ENCODE measurements around the gene HGFAC.

HGFAC gene

DNA sequence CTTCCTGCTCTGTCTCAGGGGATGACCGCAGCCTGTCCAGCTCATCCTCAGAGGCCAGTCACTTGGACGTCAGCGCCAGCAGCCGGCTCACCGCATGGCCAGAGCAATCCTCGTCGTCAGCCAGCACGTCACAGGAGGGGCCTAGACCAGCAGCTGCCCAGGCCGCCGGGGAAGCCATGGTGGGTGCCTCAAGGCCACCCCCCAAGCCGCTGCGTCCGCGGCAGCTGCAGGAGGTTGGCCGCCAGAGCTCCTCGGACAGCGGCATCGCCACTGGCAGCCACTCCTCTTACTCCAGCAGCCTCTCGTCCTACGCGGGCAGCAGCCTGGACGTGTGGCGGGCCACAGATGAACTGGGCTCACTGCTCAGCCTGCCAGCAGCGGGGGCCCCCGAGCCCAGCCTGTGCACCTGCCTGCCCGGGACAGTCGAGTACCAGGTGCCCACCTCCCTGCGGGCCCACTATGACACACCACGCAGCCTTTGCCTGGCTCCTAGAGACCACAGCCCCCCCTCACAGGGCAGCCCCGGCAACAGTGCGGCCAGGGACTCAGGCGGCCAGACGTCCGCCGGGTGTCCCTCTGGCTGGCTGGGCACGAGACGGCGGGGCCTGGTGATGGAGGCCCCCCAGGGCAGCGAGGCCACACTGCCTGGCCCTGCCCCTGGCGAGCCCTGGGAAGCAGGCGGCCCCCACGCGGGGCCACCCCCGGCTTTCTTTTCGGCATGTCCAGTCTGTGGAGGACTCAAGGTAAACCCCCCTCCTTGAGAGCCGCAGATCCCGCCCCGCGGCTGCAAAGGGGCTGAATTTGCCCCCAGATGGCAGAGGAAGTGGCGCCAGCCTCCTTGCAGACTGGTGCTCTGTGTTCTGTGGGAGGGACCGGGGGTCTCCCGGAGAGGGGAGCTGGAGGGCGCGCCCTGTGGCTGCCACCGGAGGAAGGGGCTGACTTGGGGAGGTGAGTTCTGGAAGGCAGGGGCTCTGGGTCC, 51.3 kb downstream of the HGFAC start:
- FAIRE-seq, result no peak

DNA sequence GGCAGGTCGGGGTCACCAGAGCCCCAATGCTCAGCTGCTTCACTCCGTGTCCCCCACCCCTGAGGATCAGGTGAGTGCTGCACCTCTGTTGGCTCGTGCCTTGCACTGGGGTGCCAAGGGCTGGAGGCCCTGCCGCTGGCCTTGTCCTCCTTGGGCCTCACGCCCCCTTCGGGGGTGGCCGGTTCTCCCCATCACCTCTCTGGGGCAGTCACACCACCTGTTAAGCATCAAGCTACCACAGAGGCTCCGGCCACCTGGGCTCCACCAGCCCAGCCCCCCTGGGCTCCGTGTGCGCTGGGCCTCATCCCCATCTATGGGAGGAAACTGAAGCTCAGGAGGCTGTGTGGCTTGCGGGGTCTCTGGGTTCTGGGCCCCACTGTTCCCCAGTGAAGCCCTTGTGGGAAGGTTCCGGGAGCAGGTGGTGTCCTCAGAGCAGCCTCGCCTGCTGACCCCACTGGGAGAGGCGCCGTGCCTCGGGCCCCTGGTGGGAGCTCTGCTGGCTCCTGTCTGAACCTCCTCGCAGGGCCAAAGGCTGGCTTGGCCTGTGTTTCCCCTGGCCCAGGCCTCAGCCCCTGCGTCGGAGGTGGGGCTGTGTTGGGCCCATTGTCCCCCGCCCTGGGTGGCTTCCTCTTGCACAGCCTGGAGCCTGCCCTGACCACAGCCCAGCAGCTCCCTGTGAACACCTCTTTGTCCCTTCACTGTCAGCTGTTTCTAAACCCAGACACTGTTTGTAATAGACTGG, 52.1 kb downstream of the HGFAC start:
- no peak for FAIRE-seq

DNA sequence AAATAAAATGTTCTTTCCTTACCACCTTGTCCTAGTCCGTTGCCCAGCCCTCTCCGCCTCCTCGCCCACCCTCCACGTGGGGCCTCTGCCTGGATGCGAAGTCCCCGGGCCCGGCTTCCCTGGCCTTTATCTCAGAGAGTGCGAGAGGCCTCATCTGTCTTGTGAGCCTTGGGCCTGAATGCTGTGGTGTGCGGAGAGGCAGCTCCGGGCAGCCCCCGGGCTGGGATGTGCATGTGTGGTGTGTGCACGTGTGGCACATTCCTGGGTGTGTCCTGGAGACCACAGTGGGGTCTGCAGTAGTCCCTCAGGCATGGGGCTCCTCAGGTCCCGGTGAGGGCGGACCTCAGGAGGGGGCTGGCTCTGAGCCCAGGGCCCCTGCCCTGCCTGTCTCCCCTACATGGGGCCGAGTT, 52.7 kb downstream of the HGFAC start:
- FAIRE-seq, result no peak

DNA sequence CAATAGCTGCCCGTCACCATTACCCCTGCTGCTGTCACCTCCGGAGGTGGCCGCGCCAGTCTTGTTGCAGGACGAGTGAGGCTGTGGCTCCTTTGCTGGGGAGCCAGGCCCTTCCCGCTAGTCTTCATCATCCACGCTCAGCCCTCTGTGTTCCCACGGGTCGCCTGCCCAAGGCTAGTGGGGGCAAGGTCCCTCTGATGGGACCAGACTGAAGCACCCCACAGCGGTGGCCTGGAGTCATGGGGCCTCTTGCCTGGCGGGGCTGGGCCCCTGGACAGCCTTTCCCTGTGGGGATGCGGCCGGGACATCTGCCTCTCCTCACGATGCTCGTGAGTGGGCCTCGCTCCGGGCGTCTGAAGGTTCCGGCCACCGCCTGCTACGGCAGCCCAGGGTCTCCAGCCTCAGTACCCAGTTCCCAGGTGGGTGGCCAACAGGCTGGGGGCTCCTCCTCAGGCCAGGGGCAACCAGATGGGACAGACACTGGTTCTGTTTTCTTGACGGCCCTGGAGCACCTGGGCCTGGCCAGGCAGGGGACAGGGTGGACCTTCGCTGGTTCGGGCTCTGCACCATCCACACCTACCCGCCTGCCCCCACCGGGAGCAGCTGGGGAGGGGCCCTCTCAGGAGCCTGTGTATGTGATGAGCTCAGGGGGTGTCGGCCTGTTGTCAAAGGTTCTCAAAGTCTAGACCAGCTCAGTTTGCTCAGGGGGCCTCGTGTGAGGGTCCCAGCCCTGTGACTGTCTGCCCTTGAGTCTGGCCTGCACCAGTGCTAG, 53.6 kb downstream of the HGFAC start:
- FAIRE-seq, result no peak

DNA sequence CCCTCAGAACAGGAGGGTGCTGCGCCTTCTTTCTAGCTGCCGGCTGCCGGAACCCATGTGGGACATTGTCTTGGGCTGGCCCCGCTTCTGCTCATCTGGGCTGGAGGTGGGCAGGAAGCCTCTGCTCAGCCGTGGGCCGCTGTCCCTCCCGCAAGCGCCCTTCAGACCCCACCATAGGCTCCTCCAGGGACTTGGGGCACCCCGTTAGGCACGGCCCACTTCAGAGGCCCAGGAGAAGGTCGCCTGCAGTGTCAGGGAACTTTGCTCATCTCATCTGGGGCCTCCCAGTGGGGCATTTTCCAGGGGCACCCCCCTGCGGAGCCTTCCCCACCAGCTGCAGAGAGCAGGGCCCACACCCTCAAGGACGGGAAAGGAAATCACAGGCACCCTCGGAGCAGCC, 54.3 kb downstream of the HGFAC start:
- no peak for FAIRE-seq

DNA sequence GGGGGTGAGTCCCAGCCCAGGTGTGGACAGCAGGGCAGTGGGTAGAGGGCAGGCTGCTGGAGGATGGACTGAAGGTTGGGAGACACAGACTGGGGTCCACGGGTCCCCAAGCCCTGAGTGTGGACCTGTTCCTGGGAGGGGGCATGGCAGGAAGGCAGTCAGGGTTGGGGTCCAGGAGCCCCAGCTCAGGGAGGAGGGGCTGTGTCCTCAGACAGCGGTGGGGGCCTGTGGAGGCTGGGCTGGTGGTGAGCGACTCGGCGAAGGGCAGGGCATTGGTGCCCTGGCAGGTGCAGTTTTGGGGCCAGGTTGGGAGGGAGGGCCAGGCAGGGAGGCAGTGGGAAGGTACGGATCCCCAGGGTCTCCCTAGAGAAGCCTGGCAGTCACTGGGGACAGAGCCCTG, 55.3 kb downstream of the HGFAC start:
- FAIRE-seq, result no peak

DNA sequence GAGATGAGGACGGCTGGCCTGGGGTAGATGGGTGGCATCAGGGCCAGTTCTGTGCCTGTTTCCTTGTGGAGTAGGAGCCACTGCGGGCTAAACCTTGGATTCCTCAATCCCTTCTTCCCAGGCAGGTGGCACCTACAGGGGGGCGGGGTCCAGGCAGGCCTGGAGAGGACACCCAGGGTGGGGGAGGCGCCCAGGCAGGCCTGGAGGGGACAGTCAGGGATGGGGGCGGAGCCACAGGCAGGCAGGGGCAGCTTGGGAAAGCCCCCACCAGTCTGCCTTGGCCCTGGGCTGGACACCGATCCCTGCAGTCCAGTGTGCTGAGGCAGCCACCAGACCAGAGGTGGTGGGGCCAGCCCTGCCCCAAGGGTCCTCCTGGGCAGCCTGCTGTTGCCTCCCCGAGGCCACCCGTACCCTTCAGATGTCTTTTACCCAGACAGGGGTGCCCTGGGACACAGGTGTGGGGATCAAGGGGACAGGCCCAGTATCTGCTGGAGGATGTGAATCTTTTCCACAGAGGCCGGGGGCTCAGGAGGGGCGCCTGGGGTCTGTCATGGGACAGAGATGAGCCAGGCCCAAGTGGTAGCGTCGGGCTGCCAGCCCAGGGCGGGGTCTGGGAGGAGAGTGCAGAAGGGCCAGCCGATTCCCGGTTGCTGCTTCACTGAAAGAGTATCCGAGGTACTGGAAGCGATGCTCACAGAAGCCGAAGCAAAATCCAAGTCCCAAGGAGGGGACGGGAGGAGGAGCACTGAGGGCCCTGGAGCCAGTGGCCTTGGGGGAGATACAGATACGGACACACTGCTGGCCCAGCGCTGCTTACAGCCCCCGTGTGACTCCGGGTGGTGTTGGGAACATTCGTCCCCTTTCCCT, 56.0 kb downstream of the HGFAC start:
- FAIRE-seq, result no peak

DNA sequence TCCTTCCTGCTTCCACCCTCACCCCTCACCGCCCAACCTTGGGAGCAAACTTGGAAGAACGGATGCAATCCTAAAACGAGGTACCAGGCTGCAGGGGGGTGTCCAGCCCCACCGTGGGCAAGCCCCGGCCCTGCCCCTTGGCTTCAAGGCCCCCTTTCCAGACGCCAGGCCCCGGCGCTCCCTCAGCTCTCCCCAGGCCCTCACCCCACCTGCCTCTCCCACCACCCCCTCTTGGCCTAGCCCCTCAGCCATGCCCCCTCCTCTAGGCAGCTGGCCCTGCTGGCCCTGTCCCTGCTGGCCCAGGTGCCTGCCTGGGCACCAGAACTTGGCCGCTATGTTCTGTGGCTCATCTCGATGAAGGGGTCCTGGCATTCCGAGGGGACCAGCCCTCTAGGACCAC, 56.6 kb downstream of the HGFAC start:
- FAIRE-seq, result no peak

Data from TTC549 (cell line).